Measurements from ENCODE around the gene ALK. TPM values are rescaled to one million over a fixed set of nuclear protein-coding genes. Genes with fewer than 3 reads are reported as not detected.

Gene ALK
- total RNA-seq, 1 donor from 2014 or later: not detected

- Mint-ChIP-seq H3K4me1 (ENCODE audit: low read depth) (no peaks in the 10 kb centered on the region), H3K9me3 (ENCODE audit: low read depth) (no peaks in the 10 kb centered on the region), H3K27ac (no peak overlapping the region), H3K36me3 (ENCODE audit: insufficient read depth) (no peaks in the 10 kb centered on the region), H3K27me3 (peaks cover 16% of the 10 kb centered on the region), H3K4me3 (ENCODE audit: low read depth) (no peak overlapping the region)
- TF ChIP-seq CTCF (IDR thresholded peaks at IDR 0.05; ENCODE audit: unreplicated experiment): no peak
- DNase-seq (ENCODE audit: low spot score, unreplicated experiment): no peak
These were observed 391.1 kb downstream of the ALK start for GRCh38 chr2:29530281-29530680.

GRCh38 chr2:29528891-29529520, 392.4 kb downstream of the ALK start:
- TF ChIP-seq CTCF (IDR thresholded peaks at IDR 0.05; ENCODE audit: unreplicated experiment): no peak
- Mint-ChIP-seq H3K4me1 (ENCODE audit: low read depth) (no peaks in the 10 kb centered on the region), H3K9me3 (ENCODE audit: low read depth) (no peaks in the 10 kb centered on the region), H3K27ac (no peak overlapping the region), H3K36me3 (ENCODE audit: insufficient read depth) (no peaks in the 10 kb centered on the region), H3K27me3 (peaks cover 18% of the 10 kb centered on the region), H3K4me3 (ENCODE audit: low read depth) (no peak overlapping the region)
- no peak for DNase-seq (ENCODE audit: low spot score, unreplicated experiment)

GRCh38 chr2:29528371-29528770, 393.0 kb downstream of the ALK start:
- TF ChIP-seq CTCF (IDR thresholded peaks at IDR 0.05; ENCODE audit: unreplicated experiment): no peak
- no peak overlapping the region for H3K27ac Mint-ChIP-seq

DNA sequence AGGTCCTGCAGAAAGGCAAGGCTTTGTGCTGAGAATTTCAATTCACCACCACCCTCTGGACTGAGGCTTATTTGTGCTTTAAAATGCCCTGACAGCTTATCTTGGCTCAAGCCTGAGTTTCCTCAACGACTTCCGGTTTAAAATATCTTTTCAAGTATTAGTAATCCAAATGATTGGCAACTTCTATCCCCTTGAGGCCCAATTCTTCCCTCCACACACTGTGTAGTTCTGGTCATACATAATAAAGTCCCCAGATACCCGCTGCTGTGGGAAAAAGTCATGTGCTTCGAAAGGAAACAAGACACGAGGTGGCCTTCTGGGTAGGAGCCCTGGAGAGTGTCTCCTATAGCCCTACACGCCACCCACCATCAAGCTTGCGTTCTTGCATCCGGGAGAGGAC, 393.4 kb downstream of the ALK start:
- no peaks in the 10 kb centered on the region for H3K9me3 Mint-ChIP-seq (ENCODE audit: low read depth)
- no peak overlapping the region for H3K4me3 Mint-ChIP-seq (ENCODE audit: low read depth)
- H3K4me1 Mint-ChIP-seq (ENCODE audit: low read depth): no peaks in the 10 kb centered on the region
- H3K27ac Mint-ChIP-seq: no peak overlapping the region
- peaks cover 19% of the 10 kb centered on the region for H3K27me3 Mint-ChIP-seq
- no peak for TF ChIP-seq CTCF (IDR thresholded peaks at IDR 0.05; ENCODE audit: unreplicated experiment)
- H3K36me3 Mint-ChIP-seq (ENCODE audit: insufficient read depth): no peaks in the 10 kb centered on the region
- DNase-seq (ENCODE audit: low spot score, unreplicated experiment): no peak

More at GRCh38 chr2:29528371-29528770, 393.0 kb downstream of the ALK start:
- Mint-ChIP-seq H3K27me3 (peaks cover 15% of the 10 kb centered on the region), H3K9me3 (ENCODE audit: low read depth) (no peaks in the 10 kb centered on the region), H3K4me1 (ENCODE audit: low read depth) (no peaks in the 10 kb centered on the region), H3K36me3 (ENCODE audit: insufficient read depth) (no peaks in the 10 kb centered on the region), H3K4me3 (ENCODE audit: low read depth) (no peak overlapping the region)
- no peak for DNase-seq (ENCODE audit: low spot score, unreplicated experiment)

DNA sequence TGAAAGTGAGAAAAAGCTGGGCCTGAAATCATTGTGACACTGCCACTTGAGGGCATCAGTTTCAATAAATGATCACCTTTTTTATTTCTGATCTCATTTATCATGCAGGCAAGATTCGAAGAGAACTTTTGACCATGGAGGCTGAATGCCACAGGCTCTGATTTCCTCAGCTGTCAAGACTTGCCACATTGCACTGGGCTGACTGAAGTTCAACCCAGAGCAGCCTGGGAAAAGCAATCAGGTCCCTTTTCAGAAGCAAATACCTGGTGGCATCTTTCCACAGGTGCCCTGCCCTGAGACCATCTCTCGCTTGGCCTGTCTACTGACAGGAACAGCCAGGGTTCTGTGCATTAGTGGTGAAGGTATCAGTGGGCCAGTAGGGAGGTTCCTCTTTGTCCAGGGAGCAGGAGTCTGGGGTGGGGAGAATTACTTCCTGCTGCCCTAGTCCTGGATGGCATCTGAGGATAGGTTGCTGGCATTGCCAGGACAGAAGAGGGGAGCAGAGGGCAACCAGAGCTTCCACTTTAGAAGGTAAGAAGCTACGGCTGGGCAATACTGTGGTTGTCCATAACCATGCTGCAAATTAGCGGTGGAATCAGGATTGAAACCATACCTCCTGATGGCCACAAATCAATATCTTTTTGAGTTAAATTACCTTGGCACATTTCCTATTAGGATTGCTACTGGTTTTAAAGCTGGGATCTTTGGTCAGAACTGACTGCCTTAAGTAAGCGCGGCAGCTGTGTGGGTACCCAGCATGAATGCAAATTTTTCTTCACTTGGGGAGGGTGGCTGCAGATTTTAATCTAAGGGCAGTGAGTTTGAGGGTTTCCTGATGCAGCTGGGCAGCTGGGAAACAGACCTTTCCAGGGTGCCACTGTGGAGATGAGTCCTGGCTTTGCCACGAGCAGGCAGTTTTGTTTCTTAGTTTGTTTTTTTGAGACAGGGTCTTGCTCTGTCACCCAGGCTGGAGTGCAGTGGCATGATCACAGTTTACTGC, 394.5 kb downstream of the ALK start:
- Mint-ChIP-seq H3K9me3 (ENCODE audit: low read depth) (no peaks in the 10 kb centered on the region), H3K27me3 (peaks cover 25% of the 10 kb centered on the region)

More for the DNA sequence above, 394.5 kb downstream of the ALK start:
- DNase-seq (ENCODE audit: low spot score, unreplicated experiment): no peak
- TF ChIP-seq CTCF (IDR thresholded peaks at IDR 0.05; ENCODE audit: unreplicated experiment): no peak
- H3K4me3 Mint-ChIP-seq (ENCODE audit: low read depth): no peak overlapping the region
- H3K4me1 Mint-ChIP-seq (ENCODE audit: low read depth): no peaks in the 10 kb centered on the region
- no peak overlapping the region for H3K27ac Mint-ChIP-seq
- no peaks in the 10 kb centered on the region for H3K36me3 Mint-ChIP-seq (ENCODE audit: insufficient read depth)
